CD4-positive, alpha-beta T cell (primary cell): ENCODE results near the gene TNFSF12. TPM values are rescaled to one million over a fixed set of nuclear protein-coding genes. Genes with fewer than 3 reads are reported as not detected.
A peak's percentile ranks its signal among the peaks of the same experiment; 100 is the strongest.

ENCODE experiments used
- ATAC-seq: fragments of 200-7000 bp; cut with Tn5 transposase; one replicate; pipeline ENCODE4 v1.10.0; 2022; ENCODE audit warnings: mild to moderate bottlenecking; ENCODE audit not compliant: poor library complexity
- CTCF ChIA-PET: fragments of 350-600 bp; sonication (Branson Sonifier 250); formaldehyde crosslinking; loops from one replicate; lab custom pipeline; 2021; ENCODE audit warnings: antibody characterized with exemption, inconsistent platforms; lab: Charles Lee
- POLR2A ChIA-PET: fragments of 350-600 bp; sonication (Branson Sonifier 250); formaldehyde crosslinking; loops from one replicate; lab custom pipeline; 2021; ENCODE audit warnings: antibody characterized with exemption, inconsistent platforms; lab: Charles Lee
- DNase-seq, 14 experiments: peaks; one replicate each; pipeline ENCODE4 v3.0.0-alpha.2; 2013 to 2020; ENCODE audit warnings: mixed read lengths in 2 of 14
- H3K27ac ChIP-seq, 2 donors: one replicate each; pipeline versions ENCODE4 v1.5.1 to v1.7.0; 2013; ENCODE audit warnings: low read length in 2 of 2, low read depth in 1 of 2, mild to moderate bottlenecking in 1 of 2
- H3K27me3 ChIP-seq, 2 experiments: 1 replicate in 1 of 2; 2 replicates in 1 of 2; pipeline versions ENCODE4 v1.6.1 to v1.7.0; 2013; ENCODE audit warnings: low read length in 2 of 2, control low read depth in 1 of 2, mild to moderate bottlenecking in 1 of 2, moderate library complexity in 1 of 2; ENCODE audit not compliant: insufficient read depth in 2 of 2, control insufficient read depth in 1 of 2
- H3K36me3 ChIP-seq: one replicate; pipeline ENCODE4 v1.6.1; 2013; ENCODE audit warnings: low read length, control low read depth; ENCODE audit not compliant: insufficient read depth
- H3K4me1 ChIP-seq: one replicate; pipeline ENCODE4 v1.6.1; 2013; ENCODE audit warnings: low read length, control low read depth; ENCODE audit not compliant: insufficient read depth
- H3K4me3 ChIP-seq: one replicate; pipeline ENCODE4 v1.5.1; 2013; ENCODE audit warnings: mild to moderate bottlenecking, low read length, moderate library complexity
- H3K9me3 ChIP-seq, 2 experiments: 1 replicate in 1 of 2; 2 replicates in 1 of 2; pipeline versions ENCODE4 v1.6.1 to v1.7.0; 2013; ENCODE audit warnings: low read length in 2 of 2, mild to moderate bottlenecking in 2 of 2, control low read depth in 1 of 2, moderate library complexity in 1 of 2; ENCODE audit not compliant: control insufficient read depth in 1 of 2, insufficient read depth in 1 of 2
- H3K27ac Mint-ChIP-seq: one replicate; pipeline ENCODE4 v1.8.0; 2020; ENCODE audit warnings: mixed read lengths
- H3K27me3 Mint-ChIP-seq: one replicate; pipeline ENCODE4 v1.8.0; 2021; ENCODE audit warnings: mixed read lengths
- H3K36me3 Mint-ChIP-seq: one replicate; pipeline ENCODE4 v1.8.0; 2021; ENCODE audit warnings: low read depth, mixed read lengths
- H3K4me1 Mint-ChIP-seq: one replicate; pipeline ENCODE4 v1.8.0; 2021; ENCODE audit warnings: low read depth, mixed read lengths
- H3K4me3 Mint-ChIP-seq: one replicate; pipeline ENCODE4 v1.8.0; 2020; ENCODE audit warnings: mild to moderate bottlenecking, mixed read lengths
- H3K9me3 Mint-ChIP-seq: one replicate; pipeline ENCODE4 v1.8.0; 2020; ENCODE audit warnings: mixed read lengths
- CTCF ChIP-seq: fragments of 200-600 bp; IDR thresholded peaks from one replicate; pipeline ENCODE4 v1.8.0; 2022; ENCODE audit warnings: antibody characterized with exemption, mild to moderate bottlenecking
- intact Hi-C, 2 experiments: fragments of 100-400 bp; cut with DNase I in 1 of 2; cut with micrococcal nuclease in 1 of 2; formaldehyde crosslinking; loops; one replicate each; pipeline versions ENCODE4 v1.15.1 to v1.9.0; 2023 to 2025; cut with DNase I, micrococcal nuclease
- total RNA-seq, 174 experiments: library from RNA in 2 of 174; stranded (reverse) in 2 of 174; gene quantifications; one replicate each; pipeline ENCODE4 v1.2.3 and lab custom pipeline; 2021 to 2026

Gene TNFSF12
- total RNA-seq, 2 experiments from 2014 or later, result 17.0 to 19.1 TPM

- ChIA-PET POLR2A (interaction anchor here (2.6 kb wide), 1 partner anchor 8 kb away, joined by 6 read pairs; the partner anchor contains the start of gene TNFSF12), CTCF (no interaction called here)
- Mint-ChIP-seq H3K4me1 (peaks cover 64% of the 10 kb centered on the region), H3K27ac (peak overlapping the region; percentile 67), H3K36me3 (peaks cover 20% of the 10 kb centered on the region), H3K9me3 (no peaks in the 10 kb centered on the region), H3K4me3 (peak overlapping the region; percentile 38), H3K27me3 (no peaks in the 10 kb centered on the region)
- H3K36me3 ChIP-seq, result peaks cover 14% of the 10 kb centered on the region
- DNase-seq (no peak), ATAC-seq (no peak)
- H3K4me1 ChIP-seq, result peaks cover 85% of the 10 kb centered on the region
- H3K27me3 ChIP-seq, result no peaks in the 10 kb centered on the region
- H3K4me3 ChIP-seq, result no peak overlapping the region
- intact Hi-C loops, result no loop called here
- no peak overlapping the region for H3K27ac ChIP-seq
- no peaks in the 10 kb centered on the region for H3K9me3 ChIP-seq
- no peak for TF ChIP-seq CTCF
Measured at GRCh38 chr17:7556627-7557026, 7.8 kb downstream of the TNFSF12 start.

- H3K36me3 ChIP-seq, result peaks cover 14% of the 10 kb centered on the region
- ATAC-seq, result no peak
- CTCF ChIA-PET, result interaction anchor here (0.8 to 1.0 kb wide), 2 partner anchors 32 to 120 kb away, joined by 3 to 4 read pairs; no protein-coding TSS in a partner anchor
- no peaks in the 10 kb centered on the region for H3K27me3 Mint-ChIP-seq
- POLR2A ChIA-PET, result interaction anchor here (2.6 kb wide), 1 partner anchor 8 kb away, joined by 6 read pairs; the partner anchor contains the start of gene TNFSF12
- no peak overlapping the region for H3K4me3 Mint-ChIP-seq
- H3K27ac ChIP-seq, result no peak overlapping the region
- H3K9me3 ChIP-seq, result no peaks in the 10 kb centered on the region
- no peak for TF ChIP-seq CTCF
- intact Hi-C loops, result no loop called here
- peaks cover 82% of the 10 kb centered on the region for H3K4me1 ChIP-seq
- peaks cover 21% of the 10 kb centered on the region for H3K36me3 Mint-ChIP-seq
- H3K9me3 Mint-ChIP-seq, result no peaks in the 10 kb centered on the region
- peaks cover 60% of the 10 kb centered on the region for H3K4me1 Mint-ChIP-seq
- H3K4me3 ChIP-seq, result no peak overlapping the region
- no peak for DNase-seq
- no peak overlapping the region for H3K27ac Mint-ChIP-seq
- H3K27me3 ChIP-seq, result no peaks in the 10 kb centered on the region
Measured at GRCh38 chr17:7557147-7557764, 8.4 kb downstream of the TNFSF12 start.

- Histone ChIP-seq H3K36me3 (peaks cover 14% of the 10 kb centered on the region), H3K9me3 (no peaks in the 10 kb centered on the region), H3K4me3 (peak overlapping the region; percentile 41), H3K4me1 (peaks cover 82% of the 10 kb centered on the region), H3K27me3 (no peaks in the 10 kb centered on the region), H3K27ac (peak overlapping the region in 1 of 2 donors; percentile 3)
- DNase-seq (peak in 3 of 14 experiments; percentile 29 to 63 (median 58)), ATAC-seq (no peak)
- Mint-ChIP-seq H3K4me3 (peak overlapping the region; percentile 56), H3K27ac (peak overlapping the region; percentile 63), H3K4me1 (peaks cover 61% of the 10 kb centered on the region), H3K9me3 (no peaks in the 10 kb centered on the region), H3K36me3 (peaks cover 23% of the 10 kb centered on the region), H3K27me3 (no peaks in the 10 kb centered on the region)
- ChIA-PET CTCF (interaction anchor here (0.8 to 1.0 kb wide), 2 partner anchors 31 to 121 kb away, joined by 3 to 4 read pairs; no protein-coding TSS in a partner anchor), POLR2A (interaction anchor here (0.6 to 2.6 kb wide), 4 partner anchors 9 to 315 kb away, joined by 3 to 6 read pairs (median 4); partner anchors contain the start of genes MPDU1 and TNFSF12)
- intact Hi-C loops, result no loop called here
- no peak for TF ChIP-seq CTCF
Measured at GRCh38 chr17:7557775-7558543, 9.1 kb downstream of the TNFSF12 start.
